Mesenchymal stem cell (in vitro differentiated cells and primary cell): Measurements from ENCODE around the gene RNU2-63P.

ENCODE experiments used
- DNase-seq: peaks from one replicate; pipeline ENCODE4 v3.0.0-alpha.2; 2013
- H2AFZ ChIP-seq: one replicate; pipeline ENCODE4 v1.6.1; 2013; ENCODE audit warnings: low read depth, mild to moderate bottlenecking, control low read depth, inconsistent platforms, low read length, moderate library complexity
- H2AK5ac ChIP-seq: 2 replicates; pipeline ENCODE4 v1.6.1; 2013; ENCODE audit warnings: low read length, moderate library complexity, mild to moderate bottlenecking, inconsistent platforms; ENCODE audit not compliant: severe bottlenecking
- H2BK120ac ChIP-seq: one replicate; pipeline ENCODE4 v1.6.1; 2013; ENCODE audit warnings: low read depth, mild to moderate bottlenecking, inconsistent platforms, low read length, moderate library complexity
- H2BK12ac ChIP-seq, 2 experiments: one replicate each; pipeline ENCODE4 v1.6.1; 2013; ENCODE audit warnings: inconsistent platforms in 2 of 2, low read length in 2 of 2, mild to moderate bottlenecking in 2 of 2, moderate library complexity in 2 of 2, control low read depth in 1 of 2
- H2BK15ac ChIP-seq: one replicate; pipeline ENCODE4 v1.6.1; 2013; ENCODE audit warnings: mild to moderate bottlenecking, low read depth, inconsistent platforms; ENCODE audit not compliant: poor library complexity, severe bottlenecking
- H2BK5ac ChIP-seq: 2 replicates; pipeline ENCODE4 v1.6.1; 2013; ENCODE audit warnings: low read depth, mild to moderate bottlenecking, low read length, control low read depth, inconsistent platforms; ENCODE audit not compliant: poor library complexity, severe bottlenecking
- H3K14ac ChIP-seq, 2 experiments: one replicate each; pipeline ENCODE4 v1.6.1; 2013; ENCODE audit warnings: inconsistent platforms in 2 of 2, low read length in 2 of 2, control low read depth in 1 of 2, mild to moderate bottlenecking in 1 of 2, moderate library complexity in 1 of 2
- H3K18ac ChIP-seq, 2 experiments: one replicate each; pipeline ENCODE4 v1.6.1; 2013; ENCODE audit warnings: inconsistent platforms in 2 of 2, low read length in 2 of 2, control low read depth in 1 of 2, low read depth in 1 of 2, mild to moderate bottlenecking in 1 of 2
- H3K23ac ChIP-seq, 2 experiments: one replicate each; pipeline ENCODE4 v1.6.1; 2013; ENCODE audit warnings: inconsistent platforms in 2 of 2, low read length in 2 of 2, mild to moderate bottlenecking in 2 of 2, moderate library complexity in 2 of 2, control low read depth in 1 of 2
- H3K27ac ChIP-seq: 2 replicates; pipeline ENCODE4 v1.5.1; 2013; ENCODE audit warnings: mild to moderate bottlenecking, moderate library complexity, low read length, control low read depth, inconsistent platforms; ENCODE audit not compliant: poor library complexity, severe bottlenecking
- H3K27me3 ChIP-seq, 2 experiments: 2 replicates each; pipeline versions ENCODE4 v1.6.1 to v1.7.0; 2013; ENCODE audit warnings: low read length in 2 of 2, mild to moderate bottlenecking in 2 of 2, moderate library complexity in 2 of 2, control low read depth in 1 of 2, inconsistent platforms in 1 of 2; ENCODE audit not compliant: control insufficient read depth in 1 of 2, insufficient read depth in 1 of 2
- H3K36me3 ChIP-seq, 2 experiments: 2 replicates each; pipeline versions ENCODE4 v1.6.1 to v1.7.0; 2013; ENCODE audit warnings: low read length in 2 of 2, control low read depth in 1 of 2, inconsistent platforms in 1 of 2, low read depth in 1 of 2, mild to moderate bottlenecking in 1 of 2; ENCODE audit not compliant: insufficient read depth in 2 of 2, control insufficient read depth in 1 of 2
- H3K4ac ChIP-seq, 2 experiments: one replicate each; pipeline ENCODE4 v1.6.1; 2013; ENCODE audit warnings: inconsistent platforms in 2 of 2, low read length in 2 of 2, mild to moderate bottlenecking in 2 of 2, moderate library complexity in 2 of 2, control low read depth in 1 of 2, low read depth in 1 of 2
- H3K4me1 ChIP-seq: 2 replicates; pipeline ENCODE4 v1.6.1; 2013; ENCODE audit warnings: low read depth, low read length, control low read depth; ENCODE audit not compliant: control insufficient read depth, insufficient read depth
- H3K4me2 ChIP-seq: 2 replicates; pipeline ENCODE4 v1.6.1; 2013; ENCODE audit warnings: low read length, mild to moderate bottlenecking, inconsistent platforms; ENCODE audit not compliant: poor library complexity, severe bottlenecking
- H3K4me3 ChIP-seq, 2 experiments: 2 replicates each; pipeline versions ENCODE4 v1.5.1 to v1.7.0; 2013; ENCODE audit warnings: low read length in 2 of 2, mild to moderate bottlenecking in 2 of 2, control low read depth in 1 of 2, low read depth in 1 of 2; ENCODE audit not compliant: insufficient read depth in 1 of 2
- H3K79me1 ChIP-seq: replicated peaks from 2 replicates; pipeline ENCODE4 v1.6.1; 2013; ENCODE audit warnings: mild to moderate bottlenecking, control low read depth, low read length, inconsistent platforms; ENCODE audit not compliant: poor library complexity, severe bottlenecking
- H3K9ac ChIP-seq: 2 replicates; pipeline ENCODE4 v1.7.0; 2013; ENCODE audit warnings: mild to moderate bottlenecking, low read length, moderate library complexity
- H3K9me3 ChIP-seq: 2 replicates; pipeline ENCODE4 v1.7.0; 2013; ENCODE audit warnings: mild to moderate bottlenecking, low read length; ENCODE audit not compliant: control insufficient read depth
- H4K8ac ChIP-seq: one replicate; pipeline ENCODE4 v1.6.1; 2013; ENCODE audit warnings: inconsistent platforms, mild to moderate bottlenecking, low read length, moderate library complexity
- H4K91ac ChIP-seq: one replicate; pipeline ENCODE4 v1.6.1; 2013; ENCODE audit warnings: mild to moderate bottlenecking, low read length, inconsistent platforms
- WGBS: methylation state at CpG from one replicate; pipeline ENCODE4 v1.1.7; 2013; ENCODE audit warnings: mixed read lengths; 5-methylcytosine and 5-hydroxymethylcytosine counted together

The RNU2-63P gene

GRCh38 chr2:88027697-88028389 lies 11.5 kb upstream of the RNU2-63P start:
- Histone ChIP-seq H4K8ac (no peak overlapping the region), H3K9me3 (no peaks in the 10 kb centered on the region), H3K4me3 (no peak overlapping the region), H2BK120ac (no peak overlapping the region), H2BK12ac (no peak overlapping the region), H3K27me3 (no peaks in the 10 kb centered on the region), H3K23ac (no peak overlapping the region), H3K4me2 (no peak overlapping the region), H3K27ac (no peak overlapping the region), H3K14ac (no peak overlapping the region), H3K9ac (no peak overlapping the region), H3K18ac (no peak overlapping the region), H2BK15ac (no peak overlapping the region), H4K91ac (no peak overlapping the region), H2BK5ac (no peak overlapping the region), H3K4me1 (no peaks in the 10 kb centered on the region), H2AFZ (no peak overlapping the region), H3K36me3 (peaks cover 9 to 61% of the 10 kb centered on the region in 2 experiments), H2AK5ac (no peak overlapping the region), H3K79me1 (peaks cover 9% of the 10 kb centered on the region), H3K4ac (no peak overlapping the region)
- DNase-seq = no peak
- 97% methylated on average over 9 of the region's 10 CpGs for WGBS

- no peak overlapping the region for H2BK15ac ChIP-seq
- H2AK5ac ChIP-seq = no peak overlapping the region
- no peak overlapping the region for H3K4me2 ChIP-seq
- H3K36me3 ChIP-seq = peaks cover 3 to 36% of the 10 kb centered on the region in 2 experiments
- H2BK120ac ChIP-seq = no peak overlapping the region
- no peak for DNase-seq
- H2BK12ac ChIP-seq = no peak overlapping the region
- peaks cover 8% of the 10 kb centered on the region for H3K79me1 ChIP-seq
- no peak overlapping the region for H2BK5ac ChIP-seq
- H3K18ac ChIP-seq = no peak overlapping the region
- H3K4me3 ChIP-seq = no peak overlapping the region
- no peak overlapping the region for H3K9ac ChIP-seq
- 79% methylated on average over 6 of the region's 6 CpGs for WGBS
- no peak overlapping the region for H2AFZ ChIP-seq
- no peak overlapping the region for H4K91ac ChIP-seq
- no peaks in the 10 kb centered on the region for H3K9me3 ChIP-seq
- H3K4me1 ChIP-seq = no peaks in the 10 kb centered on the region
- no peak overlapping the region for H3K23ac ChIP-seq
- H3K27ac ChIP-seq = no peak overlapping the region
- H3K27me3 ChIP-seq = no peaks in the 10 kb centered on the region
- H3K14ac ChIP-seq = no peak overlapping the region
- H4K8ac ChIP-seq = no peak overlapping the region
- no peak overlapping the region for H3K4ac ChIP-seq
These were observed 8.2 kb upstream of the RNU2-63P start for GRCh38 chr2:88024509-88024908.

DNA sequence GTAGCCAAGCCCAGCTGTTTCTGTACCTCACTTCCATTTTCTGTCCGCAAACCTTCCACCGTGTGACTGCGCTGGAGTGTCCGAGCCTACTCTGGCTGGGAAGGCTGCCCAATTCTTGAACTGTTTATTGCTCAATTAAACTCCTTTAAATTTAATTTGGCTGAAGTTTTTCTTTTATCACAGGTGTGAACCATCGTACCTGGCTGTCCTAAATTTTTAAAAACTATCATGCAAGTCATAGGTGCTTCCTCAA lies 6.2 kb upstream of the RNU2-63P start:
- H3K14ac ChIP-seq = no peak overlapping the region
- no peak overlapping the region for H2BK12ac ChIP-seq
- no peak overlapping the region for H4K91ac ChIP-seq
- H3K27me3 ChIP-seq = no peaks in the 10 kb centered on the region
- H4K8ac ChIP-seq = no peak overlapping the region
- no peaks in the 10 kb centered on the region for H3K9me3 ChIP-seq
- H3K9ac ChIP-seq = no peak overlapping the region
- H3K23ac ChIP-seq = no peak overlapping the region
- no peak overlapping the region for H3K18ac ChIP-seq
- H3K4me1 ChIP-seq = peaks cover 2% of the 10 kb centered on the region
- H3K36me3 ChIP-seq = peaks cover 0 to 17% of the 10 kb centered on the region in 2 experiments
- H3K4me3 ChIP-seq = no peak overlapping the region
- no peak overlapping the region for H2BK120ac ChIP-seq
- DNase-seq = no peak
- no peak overlapping the region for H3K4ac ChIP-seq
- H2AFZ ChIP-seq = no peak overlapping the region
- no peak overlapping the region for H3K4me2 ChIP-seq
- no peak overlapping the region for H3K27ac ChIP-seq
- no peak overlapping the region for H2BK5ac ChIP-seq
- WGBS = 98% methylated on average over 5 of the region's 5 CpGs
- H2BK15ac ChIP-seq = no peak overlapping the region
- H3K79me1 ChIP-seq = peaks cover 4% of the 10 kb centered on the region
- H2AK5ac ChIP-seq = no peak overlapping the region

DNA sequence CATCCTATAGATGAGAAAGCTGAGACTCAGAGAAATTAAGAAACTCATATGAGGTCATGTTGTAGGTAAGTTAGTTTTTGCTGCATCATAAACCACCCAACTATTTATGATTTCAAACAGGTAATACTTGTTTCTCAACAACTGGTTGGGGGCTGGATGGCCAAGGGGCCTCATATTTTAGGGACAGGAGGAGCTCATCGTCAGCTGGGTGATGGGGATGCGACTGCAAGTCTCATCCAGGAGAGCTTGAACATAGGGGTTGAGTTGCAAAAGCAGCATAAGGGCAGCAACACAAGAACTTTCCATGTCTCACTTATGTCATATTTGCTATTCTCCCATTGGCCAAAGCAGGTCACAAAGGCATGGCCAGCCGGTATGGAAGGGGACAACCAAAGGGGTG lies 3.6 kb upstream of the RNU2-63P start:
- H2BK120ac ChIP-seq = no peak overlapping the region
- no peak overlapping the region for H2BK12ac ChIP-seq
- no peak overlapping the region for H3K27ac ChIP-seq
- no peak for DNase-seq
- no peak overlapping the region for H3K14ac ChIP-seq
- no peaks in the 10 kb centered on the region for H3K36me3 ChIP-seq
- no peak overlapping the region for H2BK15ac ChIP-seq
- no peaks in the 10 kb centered on the region for H3K27me3 ChIP-seq
- H3K9ac ChIP-seq = no peak overlapping the region
- H3K4ac ChIP-seq = no peak overlapping the region
- no peak overlapping the region for H3K4me3 ChIP-seq
- H2AK5ac ChIP-seq = no peak overlapping the region
- 88% methylated on average over 3 of the region's 3 CpGs for WGBS
- no peak overlapping the region for H2BK5ac ChIP-seq
- no peak overlapping the region for H3K4me2 ChIP-seq
- H3K9me3 ChIP-seq = no peaks in the 10 kb centered on the region
- H3K23ac ChIP-seq = no peak overlapping the region
- no peak overlapping the region for H3K18ac ChIP-seq
- H3K4me1 ChIP-seq = peaks cover 8% of the 10 kb centered on the region
- H3K79me1 ChIP-seq = no peaks in the 10 kb centered on the region
- no peak overlapping the region for H4K8ac ChIP-seq
- no peak overlapping the region for H2AFZ ChIP-seq
- no peak overlapping the region for H4K91ac ChIP-seq
